GM23338 (cell line): ENCODE results near the gene LMO7. TPM values are rescaled to one million over a fixed set of nuclear protein-coding genes. Genes with fewer than 3 reads are reported as not detected.

Experiments used
- ATAC-seq: fragments of 200-7000 bp; cut with Tn5 transposase; 3 replicates; pipeline ENCODE4 v1.9.1; 2020
- DNase-seq: peaks from one replicate; pipeline ENCODE4 v3.0.0-alpha.2; 2015; ENCODE audit warnings: low spot score
- H2AFZ ChIP-seq: fragments of 200-600 bp; sonication (generic); 2 replicates; pipeline ENCODE4 v1.8.0; 2016; ENCODE audit warnings: antibody characterized with exemption, mild to moderate bottlenecking, moderate library complexity
- H3F3A ChIP-seq: fragments of 200-600 bp; sonication (generic); replicated peaks from 2 replicates; pipeline ENCODE4 v1.8.0; 2017; ENCODE audit warnings: antibody characterized with exemption, mixed run types, low read depth
- H3K27ac ChIP-seq: fragments of 200-600 bp; sonication (generic); 2 replicates; pipeline ENCODE4 v1.6.1; 2016; ENCODE audit warnings: low read depth
- H3K27me3 ChIP-seq: fragments of 200-600 bp; sonication (generic); 2 replicates; pipeline ENCODE4 v1.8.0; 2016; ENCODE audit warnings: mild to moderate bottlenecking, mixed run types, moderate library complexity; ENCODE audit not compliant: insufficient read depth
- H3K36me3 ChIP-seq: fragments of 200-600 bp; sonication (generic); 2 replicates; pipeline ENCODE4 v1.8.0; 2016; ENCODE audit warnings: mild to moderate bottlenecking; ENCODE audit not compliant: insufficient read depth
- H3K4me1 ChIP-seq: fragments of 200-600 bp; sonication (generic); 2 replicates; pipeline ENCODE4 v1.8.0; 2016; ENCODE audit warnings: mild to moderate bottlenecking, moderate library complexity; ENCODE audit not compliant: insufficient read depth
- H3K4me2 ChIP-seq: fragments of 200-600 bp; sonication (generic); 2 replicates; pipeline ENCODE4 v1.7.1; 2017; ENCODE audit warnings: mixed run types
- H3K4me3 ChIP-seq: fragments of 200-600 bp; sonication (generic); 2 replicates; pipeline ENCODE4 v1.6.1; 2016; ENCODE audit warnings: mixed run types
- H3K79me2 ChIP-seq: fragments of 200-600 bp; sonication (generic); replicated peaks from 2 replicates; pipeline ENCODE4 v1.8.0; 2017; ENCODE audit warnings: mild to moderate bottlenecking; ENCODE audit not compliant: insufficient read depth
- H3K9me2 ChIP-seq: fragments of 200-600 bp; sonication (generic); 2 replicates; pipeline ENCODE4 v1.8.0; 2017; ENCODE audit not compliant: insufficient read depth
- H4K20me1 ChIP-seq: fragments of 200-600 bp; sonication (generic); replicated peaks from 2 replicates; pipeline ENCODE4 v1.8.0; 2017; ENCODE audit warnings: mild to moderate bottlenecking; ENCODE audit not compliant: insufficient read depth
- H3K27ac Mint-ChIP-seq: 2 replicates; pipeline ENCODE4 v1.8.0; 2020; ENCODE audit warnings: inconsistent platforms, mild to moderate bottlenecking, moderate library complexity, mixed read lengths
- H3K27me3 Mint-ChIP-seq: 3 replicates; pipeline ENCODE4 v1.8.0; 2022; ENCODE audit warnings: low read depth, mild to moderate bottlenecking, moderate library complexity, mixed read lengths, inconsistent platforms; ENCODE audit not compliant: insufficient read depth, poor library complexity
- H3K36me3 Mint-ChIP-seq: 3 replicates; pipeline ENCODE4 v1.8.0; 2021; ENCODE audit warnings: low read depth, mild to moderate bottlenecking, inconsistent platforms, moderate library complexity, mixed read lengths
- H3K4me1 Mint-ChIP-seq: 3 replicates; pipeline ENCODE4 v1.8.0; 2020; ENCODE audit warnings: mild to moderate bottlenecking, inconsistent platforms, mixed read lengths
- H3K4me3 Mint-ChIP-seq: 3 replicates; pipeline ENCODE4 v1.8.0; 2021; ENCODE audit warnings: moderate library complexity, mild to moderate bottlenecking, inconsistent platforms, mixed read lengths
- H3K9me3 Mint-ChIP-seq: 3 replicates; pipeline ENCODE4 v1.8.0; 2020; ENCODE audit warnings: moderate library complexity, mild to moderate bottlenecking, inconsistent platforms, mixed read lengths
- CREB1 ChIP-seq: fragments of 250-450 bp; sonication (Bioruptor Pico); IDR thresholded peaks from 2 replicates; pipeline ENCODE4 v1.5.0; 2020; ENCODE audit warnings: low read depth, mild to moderate bottlenecking, moderate library complexity
- CTCF ChIP-seq, 2 experiments: fragments of 200-600 bp in 1 of 2; sonication (generic) in 1 of 2; conservative IDR thresholded peaks; 2 replicates each; pipeline versions ENCODE4 v1.5.1 to v1.6.1; 2016 to 2017; ENCODE audit warnings: antibody characterized with exemption in 2 of 2, low read depth in 2 of 2, mild to moderate bottlenecking in 2 of 2, moderate library complexity in 1 of 2
- ETS1 ChIP-seq: IDR thresholded peaks from 2 replicates; pipeline ENCODE4 v1.6.1; 2016; ENCODE audit warnings: antibody characterized with exemption
- EZH2phosphoT487 ChIP-seq: fragments of 200-600 bp; sonication (generic); IDR thresholded peaks from one replicate; pipeline ENCODE4 v1.8.1; 2018; ENCODE audit warnings: antibody characterized with exemption; ENCODE audit not compliant: unreplicated experiment
- JUNB ChIP-seq: IDR thresholded peaks from one replicate; pipeline ENCODE4 v1.6.1; 2016; ENCODE audit warnings: antibody characterized with exemption; ENCODE audit not compliant: unreplicated experiment
- NANOG ChIP-seq: IDR thresholded peaks from 2 replicates; pipeline ENCODE4 v1.6.1; 2016; ENCODE audit warnings: antibody characterized with exemption, borderline replicate concordance
- POLR2AphosphoS5 ChIP-seq: IDR thresholded peaks from 2 replicates; pipeline ENCODE4 v1.6.1; 2016; ENCODE audit warnings: antibody characterized with exemption, low read depth
- REST ChIP-seq: IDR thresholded peaks from one replicate; pipeline ENCODE4 v1.6.1; 2018; ENCODE audit warnings: antibody characterized with exemption; ENCODE audit not compliant: unreplicated experiment
- STAT1 ChIP-seq: IDR thresholded peaks from one replicate; pipeline ENCODE4 v1.6.1; 2016; ENCODE audit warnings: antibody characterized with exemption; ENCODE audit not compliant: unreplicated experiment
- ZNF331 ChIP-seq: fragments of 250-450 bp; sonication (Bioruptor Pico); IDR thresholded peaks from 2 replicates; pipeline ENCODE4 v1.5.0; 2020; ENCODE audit warnings: low read depth, mild to moderate bottlenecking, moderate library complexity
- polyA plus RNA-seq: library from polyadenylated mRNA; unstranded; fragments of >200 nt; fragmentation: Nextera tagmentation; extraction: Ambion mirVana; gene quantifications from 2 replicates; pipeline ENCODE4 v1.2.1, GENCODE V29; 2016
- total RNA-seq: library from RNA; depleted of rRNA; stranded (reverse); fragments of >200 nt; shearing (Covaris generic); gene quantifications from 2 replicates; pipeline ENCODE4 v1.2.3, GENCODE V29; 2014

The LMO7 gene
- total and polyA plus RNA-seq, 2 experiments from 2014 or later = 22.3 to 26.9 TPM

DNA sequence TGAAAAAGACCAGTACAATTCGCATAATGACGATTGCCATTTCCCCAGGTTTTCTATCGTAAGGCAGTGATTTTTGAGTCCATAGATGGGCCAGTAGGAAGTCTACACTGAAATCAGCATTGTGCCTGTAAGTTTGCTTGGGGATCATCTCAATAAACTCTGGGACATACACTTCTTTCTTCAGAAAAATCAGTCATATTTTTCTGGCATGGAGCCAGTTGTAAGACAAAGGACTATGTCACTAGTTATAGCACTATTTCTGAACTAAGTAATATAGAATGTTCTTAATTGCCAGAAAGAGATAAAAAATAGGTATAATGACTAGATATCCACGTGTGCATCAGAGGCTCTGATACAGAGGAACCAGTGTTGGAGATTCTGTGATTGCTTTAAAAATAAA, 243.5 kb downstream of the LMO7 start:
- no peaks in the 10 kb centered on the region for H3K79me2 ChIP-seq
- no peak overlapping the region for H3K4me3 ChIP-seq
- H3K27ac ChIP-seq = no peak overlapping the region
- H3K9me2 ChIP-seq = no peaks in the 10 kb centered on the region
- ATAC-seq (no peak), DNase-seq (no peak)
- no peak overlapping the region for H3K4me2 ChIP-seq
- Mint-ChIP-seq H3K4me3 (no peak overlapping the region), H3K9me3 (no peaks in the 10 kb centered on the region), H3K36me3 (no peaks in the 10 kb centered on the region), H3K4me1 (peaks cover 24% of the 10 kb centered on the region), H3K27ac (no peak overlapping the region), H3K27me3 (no peaks in the 10 kb centered on the region)
- no peaks in the 10 kb centered on the region for H3F3A ChIP-seq
- TF ChIP-seq JUNB = no peak
- no peak for TF ChIP-seq CREB1
- no peak for TF ChIP-seq NANOG
- no peak for TF ChIP-seq CTCF (conservative IDR thresholded peaks at IDR 0.05; ENCODE audit: low read depth in 2 of 2)
- no peaks in the 10 kb centered on the region for H3K36me3 ChIP-seq
- H2AFZ ChIP-seq = no peak overlapping the region
- no peaks in the 10 kb centered on the region for H4K20me1 ChIP-seq
- peaks cover 8% of the 10 kb centered on the region; the same call in 1 of the 2 replicates for H3K4me1 ChIP-seq
- H3K27me3 ChIP-seq = no peaks in the 10 kb centered on the region

DNA sequence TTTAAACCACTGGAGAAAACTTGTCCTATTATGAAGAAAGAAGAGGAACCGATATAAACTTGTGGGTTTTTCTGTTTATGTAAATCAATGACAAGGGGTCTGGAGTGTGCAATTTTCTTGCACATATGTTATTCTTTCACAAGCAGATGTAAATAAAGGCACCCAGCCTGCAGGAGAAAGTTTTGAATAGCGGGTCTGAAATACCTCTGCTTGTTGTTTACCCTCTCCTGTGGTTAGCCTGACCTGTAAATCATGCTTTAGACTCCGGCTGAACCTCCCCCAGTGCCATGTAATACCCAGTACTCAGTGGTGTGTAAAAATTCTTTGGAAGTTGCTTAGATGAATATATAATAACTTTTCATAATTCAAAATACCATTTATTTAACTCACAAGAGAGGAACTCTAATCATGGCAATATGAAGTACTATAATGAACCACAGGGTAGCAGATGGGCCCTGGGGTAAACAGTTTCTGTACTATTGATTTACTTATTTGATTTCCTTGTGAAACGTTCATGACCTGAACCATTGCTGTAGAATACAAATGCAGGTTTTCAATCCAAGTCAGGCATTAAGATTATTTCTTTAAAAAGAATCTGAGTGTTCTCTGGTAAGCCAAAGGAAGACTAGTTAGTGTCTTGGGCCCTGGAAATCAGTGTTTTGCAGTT, 245.1 kb downstream of the LMO7 start:
- Mint-ChIP-seq H3K27ac (no peak overlapping the region), H3K36me3 (no peaks in the 10 kb centered on the region), H3K4me3 (no peak overlapping the region), H3K27me3 (no peaks in the 10 kb centered on the region), H3K4me1 (peaks cover 13% of the 10 kb centered on the region), H3K9me3 (no peaks in the 10 kb centered on the region)
- H3K79me2 ChIP-seq = no peaks in the 10 kb centered on the region
- H3K4me2 ChIP-seq = no peak overlapping the region
- H3K4me3 ChIP-seq = no peak overlapping the region
- TF ChIP-seq POLR2AphosphoS5 (no peak), REST (no peak), EZH2phosphoT487 (no peak), ETS1 (no peak), NANOG (no peak), CREB1 (no peak), STAT1 (no peak), CTCF (conservative IDR thresholded peaks at IDR 0.05; ENCODE audit: low read depth in 2 of 2) (no peak), ZNF331 (CRISPR knock-in tag) (no peak)
- no peaks in the 10 kb centered on the region for H3K27me3 ChIP-seq
- no peaks in the 10 kb centered on the region for H3K9me2 ChIP-seq
- ATAC-seq (no peak), DNase-seq (no peak)
- no peaks in the 10 kb centered on the region for H3K4me1 ChIP-seq
- no peak overlapping the region for H3K27ac ChIP-seq
- no peaks in the 10 kb centered on the region for H4K20me1 ChIP-seq
- no peak overlapping the region for H2AFZ ChIP-seq
- H3F3A ChIP-seq = no peaks in the 10 kb centered on the region
- no peaks in the 10 kb centered on the region for H3K36me3 ChIP-seq
